Activated CD4-positive, alpha-beta T cell treated with anti-CD3 and anti-CD28 coated beads, Interleukin-2, amount 50 U/mL, for 4 hours (primary cell): ENCODE measurements around the gene SDK1.
"Not testable (repeated sequence)": the region's sequence is repeated elsewhere in the genome, so short reads cannot be mapped to it uniquely, and the experiment has no call there.

Experiments
- DNase-seq, 2 experiments: peaks; one replicate each; pipeline ENCODE4 v3.0.0-alpha.2; 2020

Gene SDK1

DNA sequence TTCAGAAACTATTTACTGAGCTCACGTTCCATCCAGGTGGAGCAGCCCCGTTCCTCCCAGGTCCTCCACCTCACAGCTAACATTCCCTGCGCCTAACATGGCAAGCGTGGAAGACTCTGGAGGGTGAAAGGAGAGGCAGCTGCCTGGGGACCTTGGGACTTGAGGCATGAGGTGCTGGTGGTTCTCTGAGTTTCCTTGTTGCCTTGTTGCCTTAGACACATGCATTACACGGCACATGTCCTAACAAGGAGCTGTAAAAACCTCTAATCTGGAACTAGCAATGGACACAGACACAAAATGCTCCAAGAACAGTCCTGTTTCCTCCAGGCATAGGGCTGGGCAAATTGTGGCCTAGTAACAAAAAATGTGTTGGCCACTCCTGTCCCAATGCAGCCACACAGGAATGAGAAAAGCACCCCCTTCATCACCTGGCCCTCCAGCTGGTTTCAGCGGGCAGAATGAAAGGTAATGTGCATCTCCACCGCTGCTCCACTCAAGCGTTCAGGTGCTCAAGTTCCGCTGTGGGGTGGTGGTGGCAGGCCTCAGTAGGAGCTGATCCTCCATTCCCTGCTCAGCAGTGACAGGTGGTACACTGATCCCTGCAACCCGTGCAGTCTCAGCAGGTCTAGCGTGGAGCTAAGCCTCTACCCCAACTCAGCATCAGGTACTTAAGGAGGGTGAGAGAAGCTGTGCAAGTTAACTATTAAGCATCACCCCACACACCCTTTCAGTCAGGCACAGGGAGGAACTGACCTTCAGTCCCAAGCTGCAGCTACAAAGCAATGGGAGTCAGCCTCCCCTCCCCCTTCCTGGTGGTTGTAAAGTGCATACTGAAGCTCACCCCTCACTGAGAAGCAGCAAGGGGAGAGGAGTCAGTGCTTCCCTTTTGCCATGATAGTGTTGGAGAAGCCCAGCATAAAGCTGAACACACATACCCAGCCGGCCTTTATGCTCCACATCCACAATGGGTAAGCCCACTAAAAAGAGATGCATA is 382.8 kb downstream of the SDK1 start:
- no peak for DNase-seq

DNA sequence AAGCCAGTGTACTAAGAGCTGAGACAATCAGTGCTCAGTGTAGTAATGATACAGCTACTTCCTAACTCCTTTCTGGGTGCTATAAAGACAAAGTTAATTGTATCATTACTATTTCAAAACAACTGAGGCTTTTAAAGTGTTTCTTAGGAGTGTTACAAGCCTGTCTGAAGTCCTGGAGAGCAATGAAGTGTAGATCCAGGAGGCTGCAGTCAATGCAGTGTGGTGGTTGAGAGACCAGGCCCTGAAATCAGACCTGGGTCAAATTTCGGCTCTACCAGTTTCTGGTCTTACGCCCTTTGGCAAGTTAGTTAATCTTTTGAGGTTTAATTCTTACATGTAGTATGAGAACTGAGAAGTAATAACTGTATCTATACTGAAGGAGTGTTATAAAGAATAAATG is 387.0 kb downstream of the SDK1 start:
- no peak for DNase-seq

- DNase-seq: no peak
Measured at GRCh38 chr7:3688842-3689241, 387.8 kb downstream of the SDK1 start.

DNA sequence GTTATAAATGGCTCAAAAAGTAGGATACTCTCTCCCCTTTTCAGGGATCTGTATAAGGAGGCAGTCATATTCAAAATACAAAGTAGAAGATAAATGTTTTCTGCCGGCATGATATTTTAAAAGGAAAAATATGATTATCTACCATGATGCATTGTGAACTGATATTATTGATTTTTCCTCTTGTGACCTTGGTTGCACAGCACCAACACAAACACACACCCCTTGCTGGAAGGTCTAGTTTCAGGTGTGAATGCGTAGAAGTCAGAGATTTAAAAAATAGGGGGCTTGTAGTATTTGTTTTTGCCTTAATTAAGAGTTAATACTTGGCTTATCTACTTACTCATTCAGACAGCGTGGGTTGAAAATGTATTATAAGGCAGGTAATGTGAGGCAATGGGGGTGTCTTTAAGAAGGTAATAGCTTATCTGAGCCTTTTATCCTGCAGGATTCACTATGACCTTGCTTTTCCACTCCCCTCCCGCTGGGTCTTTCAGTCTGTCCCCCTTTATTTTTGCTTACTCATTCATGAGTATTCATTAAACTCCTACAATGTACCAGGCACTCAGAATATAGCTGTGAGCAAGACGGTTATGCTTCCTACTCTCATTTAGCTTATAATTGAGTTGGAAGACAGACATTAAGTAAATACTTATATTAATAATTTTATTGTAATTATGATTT is 390.6 kb downstream of the SDK1 start:
- no peak for DNase-seq

DNA sequence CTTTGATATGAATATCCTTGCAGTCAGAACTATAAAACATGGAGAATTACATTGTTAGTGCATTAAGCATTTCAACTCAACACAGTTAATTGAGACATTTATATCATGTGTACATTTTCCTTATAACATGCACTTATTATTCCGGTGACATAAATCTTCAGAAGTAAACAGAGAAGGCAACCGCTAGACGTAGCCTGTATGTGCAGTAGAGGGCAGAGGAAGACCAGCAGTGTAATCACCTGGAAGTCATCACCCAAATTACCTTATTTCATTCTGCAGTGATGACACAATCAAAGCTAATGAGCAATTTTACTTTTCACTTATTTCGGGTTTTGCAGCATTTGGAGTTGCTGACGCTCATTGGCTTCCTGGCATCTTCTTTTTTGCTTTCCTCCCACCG is 394.6 kb downstream of the SDK1 start:
- no peak for DNase-seq

GRCh38 chr7:3696113-3696512 is 395.1 kb downstream of the SDK1 start:
- no peak for DNase-seq

GRCh38 chr7:3697472-3697871 is 396.4 kb downstream of the SDK1 start:
- no peak for DNase-seq

GRCh38 chr7:3705258-3705657 is 404.2 kb downstream of the SDK1 start:
- DNase-seq: no peak

DNA sequence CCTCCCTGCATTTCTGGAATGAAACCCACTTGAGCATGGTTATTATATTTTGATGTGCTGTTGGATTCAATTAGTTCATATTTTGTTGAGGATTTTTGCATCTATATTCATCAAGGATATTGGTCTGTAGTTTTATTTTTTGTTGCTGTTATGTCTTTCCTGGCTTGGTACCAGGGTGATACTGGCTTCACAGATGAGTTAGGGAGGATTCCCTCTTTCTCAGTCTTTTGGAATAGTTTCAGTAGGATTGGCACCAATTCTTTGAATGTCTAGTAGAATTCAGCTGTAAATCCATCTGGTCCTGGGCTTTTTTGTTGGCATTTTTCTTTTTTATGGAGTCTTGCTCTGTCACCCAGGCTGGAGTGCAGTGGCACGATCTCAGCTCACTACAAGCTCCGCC is 405.0 kb downstream of the SDK1 start:
- DNase-seq: not testable (repeated sequence)

DNA sequence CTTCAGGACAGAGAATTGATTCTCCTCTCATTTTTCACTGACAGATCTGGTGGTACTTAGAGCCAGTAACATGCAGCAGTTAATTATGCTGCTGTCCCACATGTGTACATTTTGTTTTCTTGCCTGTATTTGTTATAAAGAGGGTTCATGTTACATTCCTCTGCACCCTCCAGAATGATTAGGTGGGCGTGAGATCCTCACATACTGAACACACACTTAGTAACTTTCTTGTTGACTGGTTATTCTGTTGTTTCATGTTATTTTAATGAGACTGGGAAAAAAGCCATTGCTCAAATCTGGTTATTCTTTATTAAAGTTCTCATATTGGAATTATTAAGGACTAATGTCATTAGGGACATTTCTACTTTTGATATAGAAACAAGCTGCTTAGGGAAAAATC is 409.1 kb downstream of the SDK1 start:
- no peak for DNase-seq

DNA sequence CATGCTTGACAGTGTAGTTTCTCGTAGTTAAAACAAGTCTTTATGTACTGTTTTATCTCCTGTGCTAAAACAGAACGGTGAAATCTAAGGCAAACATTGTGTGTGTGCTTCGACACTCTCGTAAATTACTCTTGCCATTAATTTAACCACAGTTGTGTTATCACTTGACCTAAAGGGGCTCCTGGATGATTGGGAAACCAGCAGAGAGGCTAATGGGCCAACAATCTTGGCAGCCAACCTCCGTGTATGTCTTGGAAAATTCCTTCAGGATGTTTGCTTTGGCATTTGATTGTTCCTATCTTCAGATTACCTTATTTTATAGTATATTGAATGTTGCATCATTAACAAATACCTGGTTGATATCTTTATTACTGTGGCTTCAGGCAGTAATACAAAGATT is 409.5 kb downstream of the SDK1 start:
- DNase-seq: no peak

DNA sequence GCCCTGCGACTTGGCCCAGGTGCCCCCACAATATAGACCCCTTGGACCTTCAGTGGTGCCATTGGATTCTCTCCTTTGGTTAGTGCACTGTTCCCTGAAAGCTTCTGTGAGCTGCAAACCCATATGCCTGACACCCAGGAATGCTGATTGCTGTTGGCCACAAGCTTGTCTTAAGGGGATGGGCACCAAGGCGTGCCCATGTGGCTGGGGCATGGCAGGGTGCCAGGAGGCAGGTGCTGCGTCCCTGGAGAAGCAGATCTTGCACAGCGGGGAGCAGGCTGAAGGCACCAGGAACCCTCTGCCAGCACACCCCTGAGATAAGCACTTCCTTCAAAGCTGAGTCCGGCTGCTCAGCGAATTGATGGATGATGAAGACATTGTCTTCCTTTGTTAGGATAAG is 411.8 kb downstream of the SDK1 start:
- no peak for DNase-seq

GRCh38 chr7:3721422-3721821 is 420.4 kb downstream of the SDK1 start:
- no peak for DNase-seq

DNA sequence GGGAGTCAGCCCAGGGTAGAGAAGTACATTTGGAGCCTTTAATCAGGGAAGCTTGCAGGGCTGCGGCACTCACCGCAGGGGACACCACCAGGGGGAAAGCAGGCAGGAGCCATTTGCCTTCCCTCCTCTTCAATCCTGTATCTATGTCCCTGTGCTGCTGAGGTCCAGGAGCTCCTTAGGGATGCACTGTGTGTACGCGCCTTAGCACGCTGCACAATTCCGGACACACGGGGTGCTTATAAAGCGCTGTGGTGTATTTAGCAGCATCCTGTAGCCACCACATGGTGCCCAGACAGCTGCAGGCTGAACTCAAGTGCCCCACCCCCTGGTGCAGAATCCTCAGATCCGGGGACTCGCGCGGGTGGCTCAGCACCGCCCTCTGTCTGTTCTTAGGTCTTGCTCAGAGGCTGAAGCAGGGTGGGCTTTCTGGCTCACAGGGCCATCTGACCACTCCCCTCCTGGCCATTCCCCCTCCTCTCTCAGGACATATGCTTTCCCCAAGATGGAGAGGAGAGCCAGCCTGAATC is 421.4 kb downstream of the SDK1 start:
- no peak for DNase-seq

DNA sequence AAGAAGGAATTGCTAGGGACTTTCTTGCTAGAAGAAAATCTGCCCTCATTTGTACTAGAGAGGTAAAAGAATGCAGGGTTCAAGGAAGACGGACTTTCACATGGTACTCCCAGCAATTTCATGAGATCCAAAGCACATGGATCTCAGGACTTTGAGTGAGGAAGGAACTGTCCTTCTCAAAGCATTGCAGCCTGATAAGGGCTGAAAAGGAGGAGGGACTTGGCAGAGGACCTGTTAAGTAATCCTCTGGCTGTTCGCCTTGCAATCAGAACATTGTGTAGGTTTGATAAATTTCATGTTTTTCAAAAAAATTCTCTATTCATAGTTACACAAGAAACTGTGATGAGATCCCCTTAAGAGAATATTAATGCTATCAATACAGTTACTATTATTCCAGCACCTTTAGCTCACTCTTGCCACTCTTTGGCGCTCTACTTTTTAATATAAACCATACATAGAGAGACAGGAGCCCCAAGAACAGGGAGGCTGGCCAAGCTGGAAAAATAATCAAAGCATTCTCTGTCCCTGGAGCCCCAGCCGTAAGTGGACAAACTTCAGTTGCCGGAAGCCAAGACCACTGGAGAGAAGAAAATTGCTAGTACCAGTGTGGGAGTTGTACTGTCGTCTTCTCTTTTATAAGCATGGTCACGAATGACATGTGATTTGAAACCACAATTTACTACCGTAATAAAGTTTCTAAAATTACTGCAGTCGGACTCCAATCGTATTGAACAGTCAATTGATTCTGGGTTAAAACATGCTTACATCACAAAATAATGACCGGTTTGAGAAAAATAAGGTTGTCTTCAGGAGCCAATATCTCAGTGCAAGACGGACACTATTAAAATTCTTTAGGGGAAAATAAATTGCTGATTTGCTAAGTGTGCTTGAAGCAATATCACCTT is 424.4 kb downstream of the SDK1 start:
- no peak for DNase-seq

- no peak for DNase-seq
Measured at GRCh38 chr7:3730276-3730675, 429.2 kb downstream of the SDK1 start.

DNA sequence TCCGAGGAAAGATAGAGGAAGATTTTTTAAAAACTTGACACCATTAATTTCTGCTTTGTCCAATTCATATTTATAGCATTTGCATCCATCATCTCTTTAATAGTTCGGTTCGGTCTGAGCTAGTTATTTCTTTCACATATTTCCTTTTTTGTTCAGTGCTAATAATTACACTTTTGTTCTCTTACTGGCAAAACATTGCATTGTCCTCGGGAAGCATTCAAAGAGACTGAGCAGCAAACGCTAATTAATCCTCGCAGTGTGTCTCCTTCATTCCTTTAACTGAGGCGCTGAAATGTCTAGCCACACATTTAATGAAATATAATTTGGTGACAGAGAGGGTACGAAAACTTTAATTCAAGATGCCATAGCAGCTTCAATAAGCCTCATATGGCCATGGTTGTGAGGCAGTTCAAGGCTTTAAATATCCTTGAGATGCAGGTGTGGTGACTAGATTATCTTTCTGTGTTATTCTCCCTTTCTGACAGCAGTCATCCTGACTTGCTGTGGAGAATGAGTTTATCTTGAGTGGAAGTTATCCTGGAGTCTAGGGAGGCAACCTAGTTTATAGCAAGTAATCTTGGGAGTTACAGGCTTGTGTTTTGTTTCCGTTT is 431.4 kb downstream of the SDK1 start:
- DNase-seq: no peak

- no peak for DNase-seq
Measured at GRCh38 chr7:3733541-3734140, 432.6 kb downstream of the SDK1 start.

GRCh38 chr7:3738964-3739363 is 437.9 kb downstream of the SDK1 start:
- DNase-seq: no peak

DNA sequence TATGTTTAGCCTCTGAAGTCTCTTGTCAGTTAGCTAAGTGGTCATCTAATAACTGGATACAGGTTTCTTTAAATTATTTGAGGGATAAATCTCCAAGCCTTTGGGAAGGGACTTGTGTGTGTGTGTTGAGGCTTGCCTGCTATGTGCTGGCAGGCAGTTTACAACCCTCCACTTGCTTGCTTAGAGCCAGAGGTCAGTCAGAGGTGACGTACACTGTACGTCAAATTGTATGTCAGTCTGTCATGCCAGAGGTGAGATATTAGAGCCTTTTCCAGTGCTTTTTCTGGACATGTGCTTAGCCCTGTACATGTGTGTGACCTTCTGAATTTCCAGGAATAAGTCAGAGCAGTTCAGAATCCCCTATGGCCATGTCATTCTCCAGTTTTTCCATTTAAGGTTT is 438.9 kb downstream of the SDK1 start:
- no peak for DNase-seq

- DNase-seq: no peak
Measured at GRCh38 chr7:3747467-3747866, 446.4 kb downstream of the SDK1 start.

DNA sequence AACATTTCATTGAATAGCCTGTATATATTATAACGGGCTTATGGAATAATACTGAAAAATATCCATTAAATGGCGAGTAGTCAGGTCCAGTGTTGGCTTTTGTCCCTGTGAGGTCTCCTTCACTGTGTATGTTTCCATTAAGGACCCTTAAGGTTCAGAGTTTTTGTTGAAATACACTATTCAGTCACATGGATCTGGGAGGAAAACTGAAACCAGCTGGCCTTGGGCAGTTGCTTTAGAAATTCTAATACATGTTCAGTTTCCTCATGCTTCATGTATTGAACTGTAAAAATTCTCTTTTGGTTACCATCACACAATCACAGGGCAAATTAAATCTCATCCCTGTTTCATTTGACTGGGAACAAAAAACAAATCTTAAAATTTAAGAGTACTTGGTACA is 447.3 kb downstream of the SDK1 start:
- no peak for DNase-seq
